ENCODE results near the gene DNASE1L1.

Gene DNASE1L1

DNA sequence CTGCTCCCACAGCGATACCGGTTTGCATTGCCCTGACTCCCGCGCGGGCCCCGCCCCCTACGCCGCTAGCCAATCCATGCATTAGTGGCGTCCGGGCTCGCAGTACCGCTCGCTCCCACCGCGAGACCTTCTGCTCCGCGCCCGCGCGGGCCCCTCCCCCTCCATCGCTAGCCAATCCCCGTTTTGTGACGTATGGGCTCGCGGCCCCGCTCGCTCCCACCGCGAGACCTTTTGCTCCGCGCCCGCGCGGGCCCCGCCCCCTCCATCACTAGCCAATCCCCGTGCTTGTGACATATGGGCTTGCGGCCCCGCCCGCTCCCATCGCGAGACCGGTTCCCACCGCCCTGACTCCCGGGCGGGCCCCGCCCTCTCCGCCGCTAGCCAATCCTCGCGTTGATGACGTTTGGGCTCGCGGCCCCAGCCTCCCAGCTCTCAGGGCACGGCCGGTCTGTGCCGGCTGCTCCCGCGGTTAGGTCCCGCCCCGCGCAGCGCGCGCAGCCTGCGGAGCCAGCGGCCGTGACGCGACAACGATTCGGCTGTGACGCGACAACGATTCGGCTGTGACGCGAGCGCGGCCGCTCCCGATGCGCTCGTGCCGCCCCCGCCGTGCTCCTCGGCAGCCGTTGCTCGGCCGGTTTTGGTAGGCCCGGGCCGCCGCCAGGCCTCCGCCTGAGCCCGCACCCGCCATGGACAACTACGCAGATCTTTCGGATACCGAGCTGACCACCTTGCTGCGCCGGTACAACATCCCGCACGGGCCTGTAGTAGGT is 30.1 kb downstream of the DNASE1L1 start, which contains the start of gene EMD:
EMD (plus strand) TSS at position 497 of the 770 bp plus-strand sequence; CDS start at position 687, 190 bp downstream.
- TF ChIP-seq, protein P1, sequence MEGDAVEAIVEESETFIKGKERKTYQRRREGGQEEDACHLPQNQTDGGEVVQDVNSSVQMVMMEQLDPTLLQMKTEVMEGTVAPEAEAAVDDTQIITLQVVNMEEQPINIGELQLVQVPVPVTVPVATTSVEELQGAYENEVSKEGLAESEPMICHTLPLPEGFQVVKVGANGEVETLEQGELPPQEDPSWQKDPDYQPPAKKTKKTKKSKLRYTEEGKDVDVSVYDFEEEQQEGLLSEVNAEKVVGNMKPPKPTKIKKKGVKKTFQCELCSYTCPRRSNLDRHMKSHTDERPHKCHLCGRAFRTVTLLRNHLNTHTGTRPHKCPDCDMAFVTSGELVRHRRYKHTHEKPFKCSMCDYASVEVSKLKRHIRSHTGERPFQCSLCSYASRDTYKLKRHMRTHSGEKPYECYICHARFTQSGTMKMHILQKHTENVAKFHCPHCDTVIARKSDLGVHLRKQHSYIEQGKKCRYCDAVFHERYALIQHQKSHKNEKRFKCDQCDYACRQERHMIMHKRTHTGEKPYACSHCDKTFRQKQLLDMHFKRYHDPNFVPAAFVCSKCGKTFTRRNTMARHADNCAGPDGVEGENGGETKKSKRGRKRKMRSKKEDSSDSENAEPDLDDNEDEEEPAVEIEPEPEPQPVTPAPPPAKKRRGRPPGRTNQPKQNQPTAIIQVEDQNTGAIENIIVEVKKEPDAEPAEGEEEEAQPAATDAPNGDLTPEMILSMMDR (IDR thresholded peaks at IDR 0.05), result no peak

- TF ChIP-seq, protein P1 (IDR thresholded peaks at IDR 0.05), result no peak
Observed at GRCh38 chrX:154378059-154378798, 30.8 kb downstream of the DNASE1L1 start.

DNA sequence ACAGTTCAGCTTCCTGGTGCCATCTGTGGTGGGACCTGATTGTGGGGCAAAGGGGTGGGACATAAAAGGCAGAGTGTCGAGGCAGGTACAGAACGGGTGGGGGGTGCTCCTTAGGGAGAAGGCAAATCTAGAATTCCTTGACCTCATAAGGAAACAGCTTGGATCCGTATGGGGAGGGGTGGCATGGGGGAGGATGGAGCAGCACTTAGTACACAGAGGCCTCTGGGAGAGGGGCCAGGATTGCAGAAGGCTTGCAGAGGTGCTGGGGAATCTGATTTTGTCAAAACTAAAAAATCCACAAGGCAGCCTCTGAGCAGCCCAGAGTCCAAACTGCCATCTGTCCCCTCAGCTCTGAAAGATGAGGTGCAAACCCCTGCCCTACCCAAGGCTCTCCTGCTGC is 32.3 kb downstream of the DNASE1L1 start:
- TF ChIP-seq, protein P1 (IDR thresholded peaks at IDR 0.05), result no peak

- TF ChIP-seq, protein P1 (IDR thresholded peaks at IDR 0.05), result no peak
Observed at GRCh38 chrX:154375156-154375504, 33.9 kb downstream of the DNASE1L1 start.

DNA sequence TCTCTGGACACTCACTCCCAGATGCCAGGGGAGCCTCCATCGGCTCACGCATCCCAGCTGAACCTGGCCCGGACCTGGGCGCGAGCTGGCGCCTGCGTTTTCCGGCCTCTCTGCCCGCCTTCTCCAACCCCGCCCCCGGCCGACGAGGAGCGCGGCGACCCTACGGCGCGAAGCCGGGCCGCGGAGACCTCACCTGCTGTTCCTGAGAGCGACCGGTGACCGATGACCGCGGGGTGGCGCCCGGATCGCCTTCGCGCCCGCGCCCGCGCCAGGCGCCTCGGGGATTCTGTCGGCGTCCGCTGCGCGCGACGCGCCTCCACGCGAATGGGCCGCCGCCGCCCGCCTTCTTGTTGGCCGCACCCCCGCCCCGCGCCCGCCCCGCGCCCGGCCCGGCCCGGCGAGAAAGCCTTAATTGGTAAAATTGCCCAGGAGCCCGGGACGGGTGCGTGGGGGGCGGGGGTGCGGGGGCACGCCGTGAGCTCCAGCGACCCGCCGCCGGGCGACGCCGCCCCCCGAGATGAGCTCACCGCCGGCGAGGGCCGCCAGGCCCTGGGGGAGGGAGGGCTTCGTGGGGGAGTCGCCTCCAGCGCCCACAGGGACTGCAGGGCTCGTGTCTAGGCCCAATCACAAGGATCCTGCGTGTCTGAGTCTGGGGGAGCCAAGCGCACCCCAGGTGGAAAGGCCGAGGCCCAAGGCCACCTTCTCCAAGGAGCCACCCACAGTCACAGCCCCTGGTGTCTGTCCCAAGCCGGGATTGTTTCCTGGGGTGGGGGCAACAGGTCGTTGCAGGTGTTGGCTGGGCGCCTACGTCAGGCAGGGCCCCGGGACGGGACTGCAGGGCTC is 34.5 kb downstream of the DNASE1L1 start, which contains the start of gene FLNA:
FLNA (minus strand) TSS at position 322 of the 843 bp plus-strand sequence. CDS start 3,389 bp downstream, outside the sequence.
- TF ChIP-seq, protein P1 (IDR thresholded peaks at IDR 0.05), result peak; percentile 35

- TF ChIP-seq, protein P1 (IDR thresholded peaks at IDR 0.05), result peak; percentile 81
Observed at GRCh38 chrX:154373340-154374306, 35.4 kb downstream of the DNASE1L1 start.
